H1 (cell line): ENCODE data around the gene LKAAEAR1. TPM values are rescaled to one million over a fixed set of nuclear protein-coding genes. Genes with fewer than 3 reads are reported as not detected.

Source experiments
- CHD1 ChIP-seq: IDR thresholded peaks from 2 replicates; pipeline ENCODE4 v1.6.1; 2012; ENCODE audit warnings: low read depth, low read length, improper control_type of control experiment
- JUND ChIP-seq: IDR thresholded peaks from 2 replicates; pipeline ENCODE4 v1.6.1; 2011; ENCODE audit warnings: mild to moderate bottlenecking, improper control_type of control experiment, low read length
- TEAD4 ChIP-seq: IDR thresholded peaks from 2 replicates; pipeline ENCODE4 v1.6.1; 2012; ENCODE audit warnings: low read depth, low read length, inconsistent platforms, mixed read lengths
- polyA plus RNA-seq, 7 experiments: library from polyadenylated mRNA; depleted of rRNA in 3 of 7; stranded (reverse) in 5 of 7; unstranded in 2 of 7; fragments of >200 nt in 5 of 7; fragments of 200-250 nt in 2 of 7; gene quantifications; 1 replicate in 5 of 7; 2 replicates in 1 of 7; 4 replicates in 1 of 7; pipeline versions ENCODE4 v1.2.1 to v1.2.3, GENCODE V29; 2011 to 2013; ENCODE audit warnings: missing spikeins in 2 of 7, mixed read lengths in 2 of 7
- total RNA-seq: library from RNA; stranded (reverse); fragmentation: NEBNext Ultra II Directional; extraction: Animal tissue kit (Norgen Biotek cat#: 25700); gene quantifications from 2 replicates; pipeline ENCODE4 v1.2.1, GENCODE V29; 2021
- TF ChIP-seq, protein P1 (sequence below): fragments of 300-600 bp; sonication (generic); IDR thresholded peaks from 2 replicates; pipeline ENCODE4 v1.7.1; 2012; ENCODE audit warnings: low read length, moderate library complexity, mild to moderate bottlenecking, inconsistent platforms; ENCODE audit not compliant: insufficient replicate concordance
- TF ChIP-seq, protein P2 (sequence below): IDR thresholded peaks from 2 replicates; pipeline ENCODE4 v1.6.1; 2012; ENCODE audit warnings: low read length, inconsistent platforms

LKAAEAR1 gene
- total and polyA plus RNA-seq, 2 of the 8 experiments (the other 6 are each of a cell fraction or from before 2014, with no cell fraction given) = 0.41 to 0.53 TPM

DNA sequence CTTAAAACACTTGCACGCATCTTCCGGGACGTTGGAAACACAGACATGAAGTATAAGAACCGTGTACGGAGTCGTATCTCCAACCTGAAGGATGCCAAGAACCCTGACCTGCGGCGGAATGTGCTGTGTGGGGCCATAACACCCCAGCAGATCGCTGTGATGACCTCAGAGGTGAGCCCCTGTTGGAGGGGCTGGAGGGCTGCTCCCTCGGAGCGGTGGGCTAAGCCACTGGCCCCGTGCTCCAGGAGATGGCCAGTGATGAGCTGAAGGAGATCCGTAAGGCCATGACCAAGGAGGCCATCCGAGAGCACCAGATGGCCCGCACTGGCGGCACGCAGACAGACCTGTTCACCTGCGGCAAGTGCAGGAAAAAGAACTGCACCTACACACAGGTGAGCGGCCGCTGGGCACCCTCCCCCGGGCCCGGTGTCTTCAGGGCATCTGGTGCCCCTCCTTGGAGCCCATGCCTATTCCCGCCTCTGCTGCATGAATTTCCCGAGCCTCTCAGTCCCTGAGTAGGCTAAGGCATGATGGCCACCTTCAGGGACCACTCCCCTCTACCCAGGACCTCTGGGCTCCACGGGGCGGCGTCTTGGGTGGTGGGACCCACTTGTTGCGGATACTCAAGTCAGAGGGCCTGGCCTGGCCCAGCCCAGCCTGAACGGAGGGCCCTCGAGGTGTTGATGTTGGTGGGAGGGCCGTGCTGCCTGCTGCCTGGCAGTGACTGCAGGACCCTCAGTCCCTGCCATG, 13.8 kb downstream of the LKAAEAR1 start (continued):
- TF ChIP-seq, protein P1, sequence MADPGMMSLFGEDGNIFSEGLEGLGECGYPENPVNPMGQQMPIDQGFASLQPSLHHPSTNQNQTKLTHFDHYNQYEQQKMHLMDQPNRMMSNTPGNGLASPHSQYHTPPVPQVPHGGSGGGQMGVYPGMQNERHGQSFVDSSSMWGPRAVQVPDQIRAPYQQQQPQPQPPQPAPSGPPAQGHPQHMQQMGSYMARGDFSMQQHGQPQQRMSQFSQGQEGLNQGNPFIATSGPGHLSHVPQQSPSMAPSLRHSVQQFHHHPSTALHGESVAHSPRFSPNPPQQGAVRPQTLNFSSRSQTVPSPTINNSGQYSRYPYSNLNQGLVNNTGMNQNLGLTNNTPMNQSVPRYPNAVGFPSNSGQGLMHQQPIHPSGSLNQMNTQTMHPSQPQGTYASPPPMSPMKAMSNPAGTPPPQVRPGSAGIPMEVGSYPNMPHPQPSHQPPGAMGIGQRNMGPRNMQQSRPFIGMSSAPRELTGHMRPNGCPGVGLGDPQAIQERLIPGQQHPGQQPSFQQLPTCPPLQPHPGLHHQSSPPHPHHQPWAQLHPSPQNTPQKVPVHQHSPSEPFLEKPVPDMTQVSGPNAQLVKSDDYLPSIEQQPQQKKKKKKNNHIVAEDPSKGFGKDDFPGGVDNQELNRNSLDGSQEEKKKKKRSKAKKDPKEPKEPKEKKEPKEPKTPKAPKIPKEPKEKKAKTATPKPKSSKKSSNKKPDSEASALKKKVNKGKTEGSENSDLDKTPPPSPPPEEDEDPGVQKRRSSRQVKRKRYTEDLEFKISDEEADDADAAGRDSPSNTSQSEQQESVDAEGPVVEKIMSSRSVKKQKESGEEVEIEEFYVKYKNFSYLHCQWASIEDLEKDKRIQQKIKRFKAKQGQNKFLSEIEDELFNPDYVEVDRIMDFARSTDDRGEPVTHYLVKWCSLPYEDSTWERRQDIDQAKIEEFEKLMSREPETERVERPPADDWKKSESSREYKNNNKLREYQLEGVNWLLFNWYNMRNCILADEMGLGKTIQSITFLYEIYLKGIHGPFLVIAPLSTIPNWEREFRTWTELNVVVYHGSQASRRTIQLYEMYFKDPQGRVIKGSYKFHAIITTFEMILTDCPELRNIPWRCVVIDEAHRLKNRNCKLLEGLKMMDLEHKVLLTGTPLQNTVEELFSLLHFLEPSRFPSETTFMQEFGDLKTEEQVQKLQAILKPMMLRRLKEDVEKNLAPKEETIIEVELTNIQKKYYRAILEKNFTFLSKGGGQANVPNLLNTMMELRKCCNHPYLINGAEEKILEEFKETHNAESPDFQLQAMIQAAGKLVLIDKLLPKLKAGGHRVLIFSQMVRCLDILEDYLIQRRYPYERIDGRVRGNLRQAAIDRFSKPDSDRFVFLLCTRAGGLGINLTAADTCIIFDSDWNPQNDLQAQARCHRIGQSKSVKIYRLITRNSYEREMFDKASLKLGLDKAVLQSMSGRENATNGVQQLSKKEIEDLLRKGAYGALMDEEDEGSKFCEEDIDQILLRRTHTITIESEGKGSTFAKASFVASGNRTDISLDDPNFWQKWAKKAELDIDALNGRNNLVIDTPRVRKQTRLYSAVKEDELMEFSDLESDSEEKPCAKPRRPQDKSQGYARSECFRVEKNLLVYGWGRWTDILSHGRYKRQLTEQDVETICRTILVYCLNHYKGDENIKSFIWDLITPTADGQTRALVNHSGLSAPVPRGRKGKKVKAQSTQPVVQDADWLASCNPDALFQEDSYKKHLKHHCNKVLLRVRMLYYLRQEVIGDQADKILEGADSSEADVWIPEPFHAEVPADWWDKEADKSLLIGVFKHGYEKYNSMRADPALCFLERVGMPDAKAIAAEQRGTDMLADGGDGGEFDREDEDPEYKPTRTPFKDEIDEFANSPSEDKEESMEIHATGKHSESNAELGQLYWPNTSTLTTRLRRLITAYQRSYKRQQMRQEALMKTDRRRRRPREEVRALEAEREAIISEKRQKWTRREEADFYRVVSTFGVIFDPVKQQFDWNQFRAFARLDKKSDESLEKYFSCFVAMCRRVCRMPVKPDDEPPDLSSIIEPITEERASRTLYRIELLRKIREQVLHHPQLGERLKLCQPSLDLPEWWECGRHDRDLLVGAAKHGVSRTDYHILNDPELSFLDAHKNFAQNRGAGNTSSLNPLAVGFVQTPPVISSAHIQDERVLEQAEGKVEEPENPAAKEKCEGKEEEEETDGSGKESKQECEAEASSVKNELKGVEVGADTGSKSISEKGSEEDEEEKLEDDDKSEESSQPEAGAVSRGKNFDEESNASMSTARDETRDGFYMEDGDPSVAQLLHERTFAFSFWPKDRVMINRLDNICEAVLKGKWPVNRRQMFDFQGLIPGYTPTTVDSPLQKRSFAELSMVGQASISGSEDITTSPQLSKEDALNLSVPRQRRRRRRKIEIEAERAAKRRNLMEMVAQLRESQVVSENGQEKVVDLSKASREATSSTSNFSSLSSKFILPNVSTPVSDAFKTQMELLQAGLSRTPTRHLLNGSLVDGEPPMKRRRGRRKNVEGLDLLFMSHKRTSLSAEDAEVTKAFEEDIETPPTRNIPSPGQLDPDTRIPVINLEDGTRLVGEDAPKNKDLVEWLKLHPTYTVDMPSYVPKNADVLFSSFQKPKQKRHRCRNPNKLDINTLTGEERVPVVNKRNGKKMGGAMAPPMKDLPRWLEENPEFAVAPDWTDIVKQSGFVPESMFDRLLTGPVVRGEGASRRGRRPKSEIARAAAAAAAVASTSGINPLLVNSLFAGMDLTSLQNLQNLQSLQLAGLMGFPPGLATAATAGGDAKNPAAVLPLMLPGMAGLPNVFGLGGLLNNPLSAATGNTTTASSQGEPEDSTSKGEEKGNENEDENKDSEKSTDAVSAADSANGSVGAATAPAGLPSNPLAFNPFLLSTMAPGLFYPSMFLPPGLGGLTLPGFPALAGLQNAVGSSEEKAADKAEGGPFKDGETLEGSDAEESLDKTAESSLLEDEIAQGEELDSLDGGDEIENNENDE = no peak
- no peak for TF ChIP-seq CHD1
- no peak for TF ChIP-seq TEAD4
- no peak for TF ChIP-seq JUND
- TF ChIP-seq, protein P2, sequence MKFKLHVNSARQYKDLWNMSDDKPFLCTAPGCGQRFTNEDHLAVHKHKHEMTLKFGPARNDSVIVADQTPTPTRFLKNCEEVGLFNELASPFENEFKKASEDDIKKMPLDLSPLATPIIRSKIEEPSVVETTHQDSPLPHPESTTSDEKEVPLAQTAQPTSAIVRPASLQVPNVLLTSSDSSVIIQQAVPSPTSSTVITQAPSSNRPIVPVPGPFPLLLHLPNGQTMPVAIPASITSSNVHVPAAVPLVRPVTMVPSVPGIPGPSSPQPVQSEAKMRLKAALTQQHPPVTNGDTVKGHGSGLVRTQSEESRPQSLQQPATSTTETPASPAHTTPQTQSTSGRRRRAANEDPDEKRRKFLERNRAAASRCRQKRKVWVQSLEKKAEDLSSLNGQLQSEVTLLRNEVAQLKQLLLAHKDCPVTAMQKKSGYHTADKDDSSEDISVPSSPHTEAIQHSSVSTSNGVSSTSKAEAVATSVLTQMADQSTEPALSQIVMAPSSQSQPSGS = no peak
- TF ChIP-seq, all 59 proteins: peak for 0
